Neutrophil (primary cell): ENCODE measurements around the gene TNFSF13.

ENCODE experiments used
- H3K27ac ChIP-seq: fragments of 200-600 bp; sonication (generic); 2 replicates; pipeline ENCODE4 v1.5.1; 2016; ENCODE audit warnings: mild to moderate bottlenecking, moderate library complexity
- H3K27me3 ChIP-seq: fragments of 200-600 bp; sonication (generic); 2 replicates; pipeline ENCODE4 v1.6.0; 2016; ENCODE audit warnings: mild to moderate bottlenecking
- H3K36me3 ChIP-seq: fragments of 200-600 bp; sonication (generic); 2 replicates; pipeline ENCODE4 v1.5.1; 2017
- H3K4me1 ChIP-seq, 2 experiments: fragments of 200-600 bp in 1 of 2; sonication (generic) in 1 of 2; 1 replicate in 1 of 2; 2 replicates in 1 of 2; pipeline versions ENCODE4 v1.5.1 to v1.6.1; 2013 to 2016; ENCODE audit warnings: low read depth in 1 of 2, low read length in 1 of 2, mild to moderate bottlenecking in 1 of 2, moderate library complexity in 1 of 2; ENCODE audit not compliant: control insufficient read depth in 1 of 2, insufficient read depth in 1 of 2
- H3K4me3 ChIP-seq, 2 experiments: fragments of 200-600 bp in 1 of 2; sonication (generic) in 1 of 2; 1 replicate in 1 of 2; 2 replicates in 1 of 2; pipeline ENCODE4 v1.5.1; 2013 to 2016; ENCODE audit warnings: low read depth in 1 of 2, low read length in 1 of 2, mild to moderate bottlenecking in 1 of 2, moderate library complexity in 1 of 2
- H3K9me3 ChIP-seq: fragments of 200-600 bp; sonication (generic); 2 replicates; pipeline ENCODE4 v1.5.1; 2016
- CTCF ChIP-seq: fragments of 200-600 bp; sonication (generic); IDR thresholded peaks from 2 replicates; pipeline ENCODE4 v1.5.1; 2016; ENCODE audit warnings: antibody characterized with exemption

The TNFSF13 gene

GRCh38 chr17:7577327-7578199, 19.0 kb downstream of the TNFSF13 start:
- H3K27ac ChIP-seq = peak overlapping the region; percentile 92
- H3K36me3 ChIP-seq = peaks cover 50% of the 10 kb centered on the region
- no peaks in the 10 kb centered on the region for H3K27me3 ChIP-seq
- peaks cover 3% of the 10 kb centered on the region for H3K9me3 ChIP-seq
- TF ChIP-seq CTCF = no peak
- no peak overlapping the region for H3K4me3 ChIP-seq
- peaks cover 65 to 67% of the 10 kb centered on the region in 2 experiments for H3K4me1 ChIP-seq

- TF ChIP-seq CTCF = no peak
- peak within 1 kb of the TSS; percentile 34 to 54 for H3K4me3 ChIP-seq
- H3K27ac ChIP-seq = peak within 1 kb of the TSS; percentile 92
- H3K9me3 ChIP-seq = peaks cover 3% of the 10 kb centered on the region
- peaks cover 49% of the 10 kb centered on the region for H3K36me3 ChIP-seq
- no peaks in the 10 kb centered on the region for H3K27me3 ChIP-seq
- peaks cover 71 to 72% of the 10 kb centered on the region in 2 experiments for H3K4me1 ChIP-seq
Measured at GRCh38 chr17:7579001-7579833, 20.7 kb downstream of the TNFSF13 start, which contains the start of gene CD68. CD68 (plus strand) TSS chr17:7579638; CDS start chr17:7579678, 40 bp downstream.

DNA sequence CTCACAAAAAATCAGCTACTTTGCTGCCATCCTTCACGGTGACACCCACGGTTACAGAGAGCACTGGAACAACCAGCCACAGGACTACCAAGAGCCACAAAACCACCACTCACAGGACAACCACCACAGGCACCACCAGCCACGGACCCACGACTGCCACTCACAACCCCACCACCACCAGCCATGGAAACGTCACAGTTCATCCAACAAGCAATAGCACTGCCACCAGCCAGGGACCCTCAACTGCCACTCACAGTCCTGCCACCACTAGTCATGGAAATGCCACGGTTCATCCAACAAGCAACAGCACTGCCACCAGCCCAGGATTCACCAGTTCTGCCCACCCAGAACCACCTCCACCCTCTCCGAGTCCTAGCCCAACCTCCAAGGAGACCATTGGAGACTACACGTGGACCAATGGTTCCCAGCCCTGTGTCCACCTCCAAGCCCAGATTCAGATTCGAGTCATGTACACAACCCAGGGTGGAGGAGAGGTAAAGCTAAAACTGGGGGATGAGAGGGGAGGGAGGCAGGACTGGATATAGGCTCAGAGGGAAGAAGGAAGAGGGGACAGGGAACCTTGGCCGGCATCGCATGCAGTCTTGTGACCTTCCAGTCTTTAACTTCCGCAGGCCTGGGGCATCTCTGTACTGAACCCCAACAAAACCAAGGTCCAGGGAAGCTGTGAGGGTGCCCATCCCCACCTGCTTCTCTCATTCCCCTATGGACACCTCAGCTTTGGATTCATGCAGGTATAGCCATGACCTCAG, 21.5 kb downstream of the TNFSF13 start:
- peaks cover 41% of the 10 kb centered on the region for H3K36me3 ChIP-seq
- H3K4me3 ChIP-seq = peak overlapping the region; percentile 34 to 54

DNA sequence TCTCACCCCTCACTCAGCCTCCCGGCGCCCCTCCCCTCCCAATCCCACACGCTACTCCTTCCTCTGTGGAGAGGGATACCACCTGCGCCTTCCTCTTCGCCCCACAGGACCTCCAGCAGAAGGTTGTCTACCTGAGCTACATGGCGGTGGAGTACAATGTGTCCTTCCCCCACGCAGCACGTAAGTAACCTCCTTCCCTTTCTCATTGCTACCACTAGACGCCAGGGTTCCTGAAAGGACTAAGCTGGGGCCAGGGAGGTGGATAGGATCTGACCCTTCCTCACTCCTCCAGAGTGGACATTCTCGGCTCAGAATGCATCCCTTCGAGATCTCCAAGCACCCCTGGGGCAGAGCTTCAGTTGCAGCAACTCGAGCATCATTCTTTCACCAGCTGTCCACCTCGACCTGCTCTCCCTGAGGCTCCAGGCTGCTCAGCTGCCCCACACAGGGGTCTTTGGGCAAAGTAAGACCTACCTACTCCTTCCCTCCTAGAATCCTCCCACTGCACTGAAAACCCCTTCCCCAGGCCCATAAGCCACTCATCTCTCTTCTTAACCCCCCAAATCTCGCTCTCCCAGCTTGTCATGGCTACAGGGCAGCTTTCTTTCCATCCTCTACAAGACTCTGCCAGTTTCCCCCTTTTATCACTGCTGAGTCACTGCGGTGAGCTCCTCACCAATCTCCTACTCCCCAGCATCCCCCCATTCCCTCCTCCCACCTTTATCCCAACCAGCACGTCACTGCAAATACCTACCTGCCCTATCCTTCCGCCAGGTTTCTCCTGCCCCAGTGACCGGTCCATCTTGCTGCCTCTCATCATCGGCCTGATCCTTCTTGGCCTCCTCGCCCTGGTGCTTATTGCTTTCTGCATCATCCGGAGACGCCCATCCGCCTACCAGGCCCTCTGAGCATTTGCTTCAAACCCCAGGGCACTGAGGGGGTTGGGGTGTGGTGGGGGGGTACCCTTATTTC, 22.3 kb downstream of the TNFSF13 start:
- Histone ChIP-seq H3K27me3 (no peaks in the 10 kb centered on the region), H3K9me3 (peaks cover 3% of the 10 kb centered on the region), H3K27ac (peak overlapping the region; percentile 92), H3K4me1 (peaks cover 59 to 65% of the 10 kb centered on the region in 2 experiments), H3K36me3 (peaks cover 32% of the 10 kb centered on the region), H3K4me3 (peak overlapping the region; percentile 34 to 54)
- TF ChIP-seq CTCF = no peak

More for the DNA sequence above, 21.5 kb downstream of the TNFSF13 start:
- Histone ChIP-seq H3K9me3 (peaks cover 3% of the 10 kb centered on the region), H3K27ac (peak overlapping the region; percentile 92), H3K27me3 (no peaks in the 10 kb centered on the region), H3K4me1 (peaks cover 67 to 69% of the 10 kb centered on the region in 2 experiments)
- TF ChIP-seq CTCF = no peak
